HUES48 (cell line): Measurements from ENCODE around the gene STK39.

Experiments
- H3K27ac ChIP-seq: one replicate; pipeline ENCODE4 v1.7.0; 2013; ENCODE audit warnings: low read depth, low read length, inconsistent platforms
- H3K27me3 ChIP-seq: 2 replicates; pipeline ENCODE4 v1.6.1; 2013; ENCODE audit warnings: mild to moderate bottlenecking, low read length; ENCODE audit not compliant: control insufficient read depth, insufficient read depth
- H3K36me3 ChIP-seq: 2 replicates; pipeline ENCODE4 v1.6.1; 2013; ENCODE audit warnings: low read length; ENCODE audit not compliant: control insufficient read depth, insufficient read depth
- H3K4me1 ChIP-seq: 2 replicates; pipeline ENCODE4 v1.6.1; 2013; ENCODE audit warnings: mild to moderate bottlenecking, low read length; ENCODE audit not compliant: control insufficient read depth, insufficient read depth
- H3K4me3 ChIP-seq: 2 replicates; pipeline ENCODE4 v1.5.1; 2013; ENCODE audit warnings: mild to moderate bottlenecking, low read depth, low read length
- H3K9ac ChIP-seq: 2 replicates; pipeline ENCODE4 v1.6.1; 2013; ENCODE audit warnings: mild to moderate bottlenecking, low read depth, low read length, moderate library complexity
- H3K9me3 ChIP-seq: 2 replicates; pipeline ENCODE4 v1.6.1; 2013; ENCODE audit warnings: low read length; ENCODE audit not compliant: control insufficient read depth, insufficient read depth

Gene STK39

DNA sequence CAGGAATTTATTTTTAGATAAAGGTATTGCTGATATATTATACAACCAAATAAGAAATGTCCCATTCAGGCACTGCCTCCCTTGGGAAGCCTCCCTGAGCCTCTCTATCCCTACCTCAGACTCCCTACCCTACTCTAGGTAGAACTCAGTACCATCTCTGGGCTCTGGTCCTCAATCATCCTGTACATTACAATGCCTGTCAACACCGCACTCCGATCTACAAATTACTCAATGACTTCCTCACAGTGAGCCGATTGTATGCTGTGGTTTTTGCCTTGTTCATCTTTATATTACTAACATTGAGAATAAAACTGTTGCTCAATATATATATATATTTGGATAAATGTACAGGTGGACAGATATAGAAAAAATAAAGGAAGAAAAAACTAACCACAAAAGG, 207.5 kb downstream of the STK39 start:
- Histone ChIP-seq H3K9me3 (no peaks in the 10 kb centered on the region), H3K27me3 (no peaks in the 10 kb centered on the region), H3K4me1 (peaks cover 4% of the 10 kb centered on the region), H3K27ac (no peak overlapping the region), H3K36me3 (no peaks in the 10 kb centered on the region), H3K9ac (no peak overlapping the region), H3K4me3 (no peak overlapping the region)

DNA sequence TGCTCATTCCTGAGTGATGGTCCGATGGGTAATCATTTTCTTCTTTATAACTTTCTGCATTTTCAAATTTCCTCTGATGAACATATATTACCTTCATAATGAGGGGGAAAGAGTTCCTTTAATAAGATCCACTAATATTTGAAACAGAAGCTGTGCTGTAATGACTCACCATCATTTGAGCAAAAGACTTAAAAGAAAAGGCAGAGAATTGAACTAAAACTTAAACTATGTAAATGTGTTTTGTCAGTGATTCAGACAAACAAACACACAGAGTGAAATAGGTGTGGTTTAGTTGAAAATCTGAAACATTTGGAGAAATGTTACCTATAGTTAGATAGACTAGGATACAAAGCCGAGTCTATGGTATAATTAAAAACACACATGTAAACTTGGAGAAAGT, 209.6 kb downstream of the STK39 start:
- Histone ChIP-seq H3K36me3 (no peaks in the 10 kb centered on the region; the same call in 1 of the 2 replicates), H3K4me1 (no peaks in the 10 kb centered on the region), H3K27ac (no peak overlapping the region)

DNA sequence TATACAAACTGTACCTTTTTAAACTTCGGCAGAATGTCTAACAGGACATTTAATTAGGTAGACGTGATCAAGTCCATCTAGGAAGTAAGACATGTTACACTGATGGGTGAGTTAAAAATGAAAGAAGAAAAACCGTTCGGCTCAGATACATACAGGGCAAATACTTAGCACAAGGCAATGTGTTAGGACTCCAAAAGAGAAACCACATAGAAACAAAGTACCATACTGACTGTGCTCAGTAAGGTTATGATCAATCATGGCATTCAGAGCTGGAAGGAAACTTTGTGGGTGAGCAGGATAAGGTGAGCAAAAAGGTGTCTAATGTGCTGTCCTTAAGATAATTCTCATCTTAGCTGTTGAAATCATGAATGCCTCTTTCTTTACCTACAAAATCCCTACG, 211.9 kb downstream of the STK39 start:
- no peaks in the 10 kb centered on the region for H3K9me3 ChIP-seq
- H3K4me1 ChIP-seq: peaks cover 6% of the 10 kb centered on the region; the same call in 1 of the 2 replicates
- H3K27ac ChIP-seq: no peak overlapping the region
- no peaks in the 10 kb centered on the region for H3K27me3 ChIP-seq
- no peak overlapping the region for H3K9ac ChIP-seq
- H3K4me3 ChIP-seq: no peak overlapping the region
- no peaks in the 10 kb centered on the region; the same call in 1 of the 2 replicates for H3K36me3 ChIP-seq

More for the DNA sequence above, 209.6 kb downstream of the STK39 start:
- H3K4me3 ChIP-seq: no peak overlapping the region
- no peaks in the 10 kb centered on the region for H3K27me3 ChIP-seq
- no peak overlapping the region for H3K9ac ChIP-seq
- no peaks in the 10 kb centered on the region for H3K9me3 ChIP-seq

DNA sequence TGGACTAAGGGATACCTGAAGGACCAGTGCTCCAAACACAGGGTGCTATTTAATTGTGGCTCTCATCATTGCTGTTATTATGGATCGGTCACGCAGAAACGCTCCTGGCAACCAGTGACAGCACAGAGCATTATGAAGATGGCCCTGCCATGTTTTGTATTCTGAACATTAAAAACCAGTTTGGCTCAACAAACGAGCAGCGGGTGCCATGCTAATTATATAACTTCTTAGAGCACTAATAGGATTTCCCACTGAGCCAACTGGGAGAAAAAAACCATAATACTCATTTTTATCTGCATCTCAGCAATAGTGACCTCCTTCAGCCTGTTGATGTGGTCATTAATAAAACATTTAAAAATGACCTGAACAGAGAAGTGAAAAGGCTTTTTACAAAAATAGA, 212.8 kb downstream of the STK39 start:
- Histone ChIP-seq H3K27me3 (no peaks in the 10 kb centered on the region), H3K36me3 (no peaks in the 10 kb centered on the region; the same call in 1 of the 2 replicates)

DNA sequence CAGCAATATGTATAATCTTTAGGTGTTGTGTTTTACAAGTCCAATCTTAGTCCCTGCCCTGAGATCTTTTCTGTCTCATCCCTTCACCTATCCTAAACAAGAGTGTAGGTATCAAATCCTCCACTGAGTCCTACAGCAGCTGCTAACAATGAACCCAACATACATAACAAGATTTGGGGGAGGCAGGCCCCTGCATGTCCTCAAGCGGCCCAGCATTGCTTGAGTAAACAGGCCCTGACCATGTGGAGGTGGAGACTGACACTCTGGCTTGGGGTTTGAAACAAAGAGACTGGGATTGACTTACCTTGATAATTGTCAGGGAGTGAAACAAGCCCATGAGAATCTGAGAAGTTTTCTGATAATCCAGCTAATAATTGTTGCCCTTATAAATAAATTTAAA, 213.4 kb downstream of the STK39 start:
- no peaks in the 10 kb centered on the region for H3K27me3 ChIP-seq
- H3K27ac ChIP-seq: no peak overlapping the region
- H3K4me1 ChIP-seq: peaks cover 6% of the 10 kb centered on the region; the same call in 1 of the 2 replicates
- H3K9me3 ChIP-seq: no peaks in the 10 kb centered on the region
- H3K36me3 ChIP-seq: no peaks in the 10 kb centered on the region; the same call in 1 of the 2 replicates
- no peak overlapping the region for H3K4me3 ChIP-seq
- no peak overlapping the region for H3K9ac ChIP-seq

More for the DNA sequence above, 212.8 kb downstream of the STK39 start:
- peaks cover 6% of the 10 kb centered on the region; the same call in 1 of the 2 replicates for H3K4me1 ChIP-seq
- H3K4me3 ChIP-seq: no peak overlapping the region
- no peak overlapping the region for H3K27ac ChIP-seq
- no peaks in the 10 kb centered on the region for H3K9me3 ChIP-seq
- no peak overlapping the region for H3K9ac ChIP-seq

DNA sequence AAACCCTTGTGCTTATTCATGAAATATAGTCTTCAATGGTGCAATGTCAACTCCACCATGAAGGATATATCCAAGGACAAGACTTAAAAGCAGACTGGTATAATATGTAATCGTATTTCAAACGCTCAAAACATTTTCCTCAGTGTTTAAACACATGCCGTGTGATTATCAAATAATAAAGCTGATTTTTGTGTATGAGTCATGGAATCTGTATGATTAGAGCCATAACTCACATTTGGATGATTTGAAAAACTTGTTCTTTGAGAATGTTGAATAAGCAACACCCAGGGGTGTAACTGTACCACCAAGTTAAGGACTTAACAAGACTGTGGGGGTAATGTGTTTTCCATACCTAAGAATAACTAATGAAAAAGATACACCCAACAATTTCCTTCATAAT, 215.3 kb downstream of the STK39 start:
- H3K36me3 ChIP-seq: no peaks in the 10 kb centered on the region; the same call in 1 of the 2 replicates
- peaks cover 6% of the 10 kb centered on the region; the same call in 1 of the 2 replicates for H3K4me1 ChIP-seq
- no peaks in the 10 kb centered on the region for H3K9me3 ChIP-seq
- H3K27ac ChIP-seq: no peak overlapping the region
- H3K4me3 ChIP-seq: no peak overlapping the region
- no peaks in the 10 kb centered on the region for H3K27me3 ChIP-seq
- no peak overlapping the region for H3K9ac ChIP-seq

DNA sequence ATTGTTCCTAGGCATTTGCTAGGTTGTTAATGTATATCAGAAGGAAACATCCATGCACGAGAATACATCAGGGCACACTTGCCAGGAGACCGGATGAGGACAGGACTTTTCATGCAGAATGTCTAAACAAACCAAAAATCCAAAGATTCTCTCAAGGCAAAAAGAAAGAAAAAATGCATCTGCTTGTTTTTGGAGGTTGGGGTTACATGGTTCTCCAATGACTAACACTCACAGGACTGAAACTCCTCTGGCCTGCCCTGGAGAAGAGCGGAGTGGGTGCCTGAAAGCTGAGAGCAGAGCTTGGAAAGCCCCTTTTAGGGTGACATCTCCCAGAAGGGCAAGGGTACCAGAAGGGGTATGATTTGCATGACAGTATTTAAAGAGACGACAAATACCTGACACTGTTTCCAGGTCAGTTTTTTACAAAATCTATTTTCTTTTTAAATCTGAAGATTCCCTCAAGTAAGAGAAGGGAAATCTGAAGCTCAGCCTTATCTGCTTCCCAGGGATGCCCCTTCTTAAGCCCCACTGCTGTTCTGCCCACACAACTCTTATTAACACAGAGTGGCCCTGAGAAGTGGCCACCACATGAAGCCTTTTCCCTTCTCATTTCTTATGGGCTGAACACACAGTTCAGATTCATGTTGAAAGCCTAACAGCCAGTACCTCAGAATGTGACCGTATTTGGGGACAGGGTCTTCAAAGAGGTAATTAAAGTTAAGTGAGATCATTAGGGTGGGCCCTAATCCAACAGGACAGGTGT, 216.4 kb downstream of the STK39 start:
- Histone ChIP-seq H3K36me3 (no peaks in the 10 kb centered on the region; the same call in 1 of the 2 replicates), H3K27ac (no peak overlapping the region), H3K4me3 (no peak overlapping the region), H3K9ac (no peak overlapping the region), H3K9me3 (no peaks in the 10 kb centered on the region), H3K27me3 (no peaks in the 10 kb centered on the region), H3K4me1 (peaks cover 6% of the 10 kb centered on the region; the same call in 1 of the 2 replicates)

DNA sequence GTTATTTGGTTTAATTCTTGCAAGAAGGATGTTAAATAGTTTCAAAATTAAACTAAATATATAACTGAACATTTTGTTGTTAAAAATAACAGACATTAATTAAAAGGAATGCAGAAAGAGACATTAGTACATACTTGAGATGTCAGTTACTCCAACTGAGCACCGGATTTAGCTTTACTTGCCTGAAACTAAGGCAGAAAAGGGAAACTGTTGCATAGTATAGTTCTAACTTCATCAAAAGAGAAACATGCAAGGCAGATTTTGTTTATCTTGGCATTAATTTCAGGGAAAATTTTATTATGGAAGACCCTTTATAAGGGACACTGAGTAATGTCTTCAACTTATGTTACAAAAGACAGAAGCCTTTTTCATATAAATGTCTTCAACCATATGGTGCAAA, 218.3 kb downstream of the STK39 start:
- no peaks in the 10 kb centered on the region for H3K9me3 ChIP-seq
- H3K36me3 ChIP-seq: no peaks in the 10 kb centered on the region; the same call in none of the 2 replicates
- peaks cover 6% of the 10 kb centered on the region; the same call in 1 of the 2 replicates for H3K4me1 ChIP-seq
- no peak overlapping the region for H3K27ac ChIP-seq
- H3K27me3 ChIP-seq: no peaks in the 10 kb centered on the region
- H3K9ac ChIP-seq: no peak overlapping the region
- no peak overlapping the region for H3K4me3 ChIP-seq

DNA sequence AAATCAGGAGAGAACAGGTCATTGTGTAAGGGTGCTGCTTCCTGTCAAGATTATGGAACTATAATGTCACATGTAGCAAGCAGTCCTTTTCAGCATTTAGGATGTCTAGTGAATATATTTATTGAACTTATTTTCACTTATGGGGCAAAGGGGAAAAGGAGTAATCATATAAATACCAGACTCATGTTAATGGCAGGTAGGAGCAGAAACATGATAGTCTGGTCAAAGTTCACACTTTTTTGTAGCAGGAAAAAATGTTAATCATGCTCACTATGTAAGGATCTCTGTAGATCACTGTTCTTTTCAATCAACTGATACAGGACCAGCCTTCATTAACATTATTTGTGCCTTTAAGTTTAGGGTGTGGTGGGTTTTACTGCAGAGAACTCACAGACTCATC, 219.0 kb downstream of the STK39 start:
- no peaks in the 10 kb centered on the region for H3K9me3 ChIP-seq
- H3K9ac ChIP-seq: no peak overlapping the region
- H3K4me1 ChIP-seq: peaks cover 6% of the 10 kb centered on the region; the same call in 1 of the 2 replicates
- no peak overlapping the region for H3K27ac ChIP-seq
- no peaks in the 10 kb centered on the region; the same call in 1 of the 2 replicates for H3K36me3 ChIP-seq
- H3K27me3 ChIP-seq: no peaks in the 10 kb centered on the region
- no peak overlapping the region for H3K4me3 ChIP-seq

DNA sequence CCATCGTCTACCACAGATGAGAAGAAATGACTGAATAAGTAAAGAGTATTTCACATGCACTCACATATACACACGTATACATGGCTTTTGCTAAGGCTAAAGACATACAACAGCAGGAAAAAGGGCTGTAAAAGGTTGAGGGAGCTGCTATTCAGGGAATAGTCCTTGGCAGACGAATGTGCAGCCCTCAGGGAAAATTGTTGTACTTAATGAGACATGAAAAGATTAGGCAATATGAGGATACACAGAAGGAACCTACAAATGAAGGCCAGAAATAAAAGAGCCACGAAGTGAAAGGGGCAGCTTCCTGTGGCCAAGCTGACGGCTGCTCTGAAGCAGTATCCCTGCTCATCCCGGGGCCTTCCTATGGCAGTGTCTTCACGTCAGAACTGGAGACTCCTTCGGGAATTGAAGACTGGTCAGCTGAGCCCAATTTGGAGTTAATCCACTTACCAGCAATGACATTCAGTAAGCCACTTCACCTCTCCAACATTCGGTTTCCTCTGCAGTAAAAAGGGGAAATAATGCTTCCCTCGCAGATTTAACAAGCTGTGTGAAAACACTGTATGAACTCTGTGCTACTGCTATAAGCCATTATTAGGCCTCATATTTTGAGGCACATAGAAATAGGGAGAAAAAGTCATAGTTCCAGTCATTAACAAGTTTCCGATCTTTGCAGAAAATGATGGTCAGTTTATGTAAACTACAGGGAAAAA, 221.8 kb downstream of the STK39 start:
- H3K9ac ChIP-seq: no peak overlapping the region
- no peaks in the 10 kb centered on the region for H3K9me3 ChIP-seq
- H3K27ac ChIP-seq: no peak overlapping the region
- H3K4me3 ChIP-seq: no peak overlapping the region
- no peaks in the 10 kb centered on the region; the same call in 1 of the 2 replicates for H3K36me3 ChIP-seq
- H3K27me3 ChIP-seq: no peaks in the 10 kb centered on the region
- no peaks in the 10 kb centered on the region for H3K4me1 ChIP-seq

DNA sequence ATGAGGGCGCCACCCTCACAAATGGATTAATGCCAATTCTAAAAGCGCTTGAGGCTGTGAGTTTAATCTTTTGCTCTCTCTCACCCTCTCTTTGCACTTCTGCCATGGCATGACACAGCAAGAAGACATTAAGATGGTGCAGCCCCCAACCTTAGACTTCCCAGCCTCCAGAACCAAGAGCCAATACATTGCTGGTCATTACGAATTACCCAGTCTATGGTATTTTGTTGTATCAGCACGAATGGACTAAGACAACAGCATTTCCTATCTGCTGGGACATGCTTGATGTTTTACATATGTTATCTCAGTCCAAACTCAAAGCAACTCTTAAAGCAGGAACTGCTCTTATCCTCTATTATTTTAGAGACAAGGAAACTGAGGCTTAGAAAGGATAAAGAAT, 222.9 kb downstream of the STK39 start:
- no peak overlapping the region for H3K4me3 ChIP-seq
- no peaks in the 10 kb centered on the region for H3K4me1 ChIP-seq
- H3K9me3 ChIP-seq: no peaks in the 10 kb centered on the region
- no peaks in the 10 kb centered on the region; the same call in 1 of the 2 replicates for H3K36me3 ChIP-seq
- H3K27ac ChIP-seq: no peak overlapping the region
- no peak overlapping the region for H3K9ac ChIP-seq
- no peaks in the 10 kb centered on the region for H3K27me3 ChIP-seq
